GM12873 (cell line): ENCODE measurements around the gene MRPS26.

Experiments used
- CTCF ChIP-seq: IDR thresholded peaks from 2 replicates; pipeline ENCODE4 v1.5.1; 2012; ENCODE audit warnings: low read depth, mild to moderate bottlenecking, moderate library complexity, low read length, control low read depth; ENCODE audit not compliant: insufficient read depth; ENCODE audit errors: missing control alignments

Gene MRPS26

GRCh38 chr20:3084283-3084985 is 38.6 kb downstream of the MRPS26 start, which contains the start of gene AVP:
TSS of gene AVP (minus strand) at chr20:3084724. CDS start at chr20:3084674, 50 bp downstream.
- no peak for TF ChIP-seq CTCF

DNA sequence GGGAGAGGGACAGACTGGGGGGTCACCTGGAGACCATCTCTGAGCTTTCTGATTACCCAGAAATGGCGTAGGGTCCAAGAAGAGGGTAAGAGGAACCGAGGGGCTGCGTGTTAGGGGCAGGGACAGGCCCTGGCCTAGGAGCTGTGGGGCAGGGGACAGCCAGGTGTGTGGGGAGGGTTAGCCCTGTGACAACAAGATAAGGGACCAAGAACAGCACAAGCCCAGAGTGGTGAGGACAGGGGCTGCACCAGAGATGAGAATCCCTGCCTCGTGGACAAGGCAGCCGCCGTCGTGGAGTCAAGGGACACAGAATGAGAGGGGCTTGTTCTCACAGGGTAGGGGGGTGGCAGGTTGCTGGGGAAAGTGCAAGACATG is 39.1 kb downstream of the MRPS26 start:
- no peak for TF ChIP-seq CTCF

GRCh38 chr20:3085571-3086072 is 39.8 kb downstream of the MRPS26 start:
- TF ChIP-seq CTCF = no peak

DNA sequence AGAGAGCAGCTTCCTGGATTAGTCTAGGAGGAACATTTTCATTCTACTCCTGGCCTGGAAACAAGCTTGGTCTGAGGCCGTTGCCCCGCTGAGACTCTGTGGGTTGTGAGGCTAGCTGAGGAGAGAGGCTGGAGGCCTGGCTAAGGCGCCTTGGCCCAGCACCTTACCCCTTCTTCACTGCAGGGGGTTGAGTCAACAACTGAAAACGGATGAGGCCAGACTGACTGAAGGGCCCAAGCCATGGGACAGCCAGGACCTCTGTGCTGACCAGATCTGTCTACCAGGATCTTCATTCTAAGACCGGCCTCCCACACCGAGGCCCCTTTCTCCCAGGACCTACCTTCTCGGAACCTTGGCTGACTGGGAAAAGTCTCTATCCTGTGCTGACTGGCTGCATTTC is 42.2 kb downstream of the MRPS26 start:
- TF ChIP-seq CTCF = no peak

DNA sequence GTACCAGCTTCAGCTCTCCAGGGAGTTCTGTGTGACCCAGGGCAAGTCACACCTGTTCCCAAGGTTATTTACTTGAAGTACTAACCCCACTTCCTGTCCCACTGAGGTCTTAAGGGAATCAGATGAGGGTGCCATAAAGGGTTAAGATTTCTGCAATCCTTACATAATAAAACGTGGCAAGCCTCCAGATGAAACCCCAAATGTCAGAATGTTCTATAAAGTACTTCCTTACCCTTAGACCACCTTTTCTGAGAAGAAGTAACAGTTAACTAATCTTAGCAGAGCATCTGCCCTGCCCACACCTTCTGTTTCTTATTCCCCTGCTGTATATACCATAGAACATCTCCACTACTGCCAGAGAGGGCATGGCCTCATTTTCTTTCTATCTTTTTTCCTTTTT is 44.7 kb downstream of the MRPS26 start:
- TF ChIP-seq CTCF = no peak

GRCh38 chr20:3092611-3093379 is 46.9 kb downstream of the MRPS26 start:
- no peak for TF ChIP-seq CTCF

GRCh38 chr20:3093861-3094361 is 48.1 kb downstream of the MRPS26 start:
- TF ChIP-seq CTCF = no peak
